HG02588 (cell line): ENCODE measurements around the gene FHL1.
A peak's percentile ranks its signal among the peaks of the same experiment; 100 is the strongest.
"Not testable (repeated sequence)": the region's sequence is repeated elsewhere in the genome, so short reads cannot be mapped to it uniquely, and the experiment has no call there.

ENCODE experiments used
- ATAC-seq: cut with Tn5 transposase; IDR thresholded peaks from one replicate; pipeline ENCODE4 v1.9.1; 2021; ENCODE audit warnings: mild to moderate bottlenecking, moderate library complexity; ENCODE audit not compliant: unreplicated experiment

FHL1 gene

GRCh38 chrX:136206916-136207315, 59.6 kb downstream of the FHL1 start:
- ATAC-seq, result no peak

GRCh38 chrX:136207546-136207945, 60.2 kb downstream of the FHL1 start:
- no peak for ATAC-seq

- ATAC-seq, result no peak
Measured at GRCh38 chrX:136209016-136209738, 61.8 kb downstream of the FHL1 start.

GRCh38 chrX:136209751-136210150, 62.4 kb downstream of the FHL1 start:
- ATAC-seq, result no peak

- ATAC-seq, result no peak
Measured at GRCh38 chrX:136210243-136210642, 62.9 kb downstream of the FHL1 start.

- no peak for ATAC-seq
Measured at GRCh38 chrX:136210806-136211205, 63.5 kb downstream of the FHL1 start.

- ATAC-seq, result no peak
Measured at GRCh38 chrX:136211766-136212556, 64.6 kb downstream of the FHL1 start.

GRCh38 chrX:136212557-136213111, 65.3 kb downstream of the FHL1 start:
- no peak for ATAC-seq

- ATAC-seq, result no peak
Measured at GRCh38 chrX:136214551-136214950, 67.2 kb downstream of the FHL1 start.

GRCh38 chrX:136215559-136215958, 68.2 kb downstream of the FHL1 start:
- ATAC-seq, result no peak

- no peak for ATAC-seq
Measured at GRCh38 chrX:136219893-136220292, 72.6 kb downstream of the FHL1 start.

GRCh38 chrX:136220540-136220939, 73.2 kb downstream of the FHL1 start:
- no peak for ATAC-seq

GRCh38 chrX:136220951-136221350, 73.6 kb downstream of the FHL1 start:
- ATAC-seq, result no peak

- ATAC-seq, result no peak
Measured at GRCh38 chrX:136221851-136222513, 74.6 kb downstream of the FHL1 start.

- no peak for ATAC-seq
Measured at GRCh38 chrX:136227074-136227473, 79.7 kb downstream of the FHL1 start.

- ATAC-seq, result peak; percentile 79
Measured at GRCh38 chrX:136227948-136228838, 80.9 kb downstream of the FHL1 start.

- peak; percentile 50 for ATAC-seq
Measured at GRCh38 chrX:136228839-136229207, 81.5 kb downstream of the FHL1 start.

GRCh38 chrX:136237074-136237473, 89.7 kb downstream of the FHL1 start:
- ATAC-seq, result no peak

GRCh38 chrX:136237849-136238248, 90.5 kb downstream of the FHL1 start:
- not testable (repeated sequence) for ATAC-seq

GRCh38 chrX:136246201-136246600, 98.9 kb downstream of the FHL1 start:
- no peak for ATAC-seq
